Activated CD8-positive, alpha-beta memory T cell treated with anti-CD3 and anti-CD28 coated beads, Interleukin-2, amount 50 U/mL, for 24 hours (primary cell): Measurements from ENCODE around the gene INPP5F.
"Not testable (repeated sequence)": the region's sequence is repeated elsewhere in the genome, so short reads cannot be mapped to it uniquely, and the experiment has no call there.

ENCODE experiments used
- DNase-seq: peaks from one replicate; pipeline ENCODE4 v3.0.0-alpha.2; 2020; ENCODE audit errors: extremely low read depth

Gene INPP5F

GRCh38 chr10:119863951-119864565 lies 138.2 kb downstream of the INPP5F start:
- DNase-seq: no peak

- no peak for DNase-seq
Observed at GRCh38 chr10:119865699-119866240, 139.9 kb downstream of the INPP5F start.

- no peak for DNase-seq
Observed at GRCh38 chr10:119867317-119867716, 141.5 kb downstream of the INPP5F start.

GRCh38 chr10:119869398-119869797 lies 143.5 kb downstream of the INPP5F start:
- not testable (repeated sequence) for DNase-seq

- DNase-seq: no peak
Observed at GRCh38 chr10:119871881-119872609, 146.2 kb downstream of the INPP5F start.

- DNase-seq: no peak
Observed at GRCh38 chr10:119872610-119872859, 146.7 kb downstream of the INPP5F start, which contains the start of gene MCMBP. TSS of gene MCMBP (minus strand) at chr10:119872843. CDS start at chr10:119872584, 259 bp downstream.

- DNase-seq: peak; percentile 64
Observed at GRCh38 chr10:119872860-119873681, 147.2 kb downstream of the INPP5F start.

GRCh38 chr10:119878524-119878923 lies 152.7 kb downstream of the INPP5F start:
- no peak for DNase-seq
